Measurements from ENCODE around the gene PRKAR1B.

PRKAR1B gene

DNA sequence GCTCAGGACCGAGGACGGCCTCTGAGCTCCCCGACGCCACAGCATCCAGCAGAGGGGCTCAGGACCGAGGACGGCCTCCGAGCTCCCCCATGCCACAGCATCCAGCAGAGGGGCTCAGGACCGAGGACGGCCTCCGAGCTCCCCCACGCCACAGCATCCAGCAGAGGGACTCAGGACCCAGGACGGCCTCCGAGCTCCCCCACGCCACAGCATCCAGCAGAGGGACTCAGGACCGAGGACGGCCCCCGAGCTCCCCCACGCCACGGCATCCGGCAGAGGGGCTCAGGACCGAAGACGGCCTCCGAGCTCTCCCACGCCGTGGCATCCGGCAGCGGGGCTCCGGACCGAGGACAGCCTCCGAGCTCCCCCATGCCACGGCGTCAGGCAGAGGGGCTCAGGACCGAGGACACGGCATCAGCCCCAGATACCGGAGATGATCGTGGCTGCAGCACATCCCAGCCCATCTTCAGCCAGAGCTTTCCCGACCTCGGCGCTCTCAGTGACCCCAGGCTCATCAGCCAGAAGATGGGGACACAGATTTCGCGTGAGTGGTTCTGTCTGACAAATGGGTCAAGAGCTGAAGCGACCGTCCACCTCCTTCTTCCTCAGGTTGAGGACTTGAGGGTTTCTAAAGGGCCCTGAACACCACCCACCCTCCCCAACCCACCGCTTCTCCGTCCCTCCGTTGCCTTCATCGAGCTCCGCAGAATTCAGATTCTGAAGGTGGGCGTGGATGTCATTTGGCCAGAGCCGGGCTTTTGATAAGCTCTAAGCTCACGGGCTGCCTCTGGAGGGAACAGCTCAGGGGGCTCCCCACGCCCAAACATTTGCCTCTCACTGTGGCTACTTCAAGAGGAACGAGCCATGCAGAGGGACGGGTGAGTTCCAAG lies 56.3 kb downstream of the PRKAR1B start:
- Histone ChIP-seq H3K9me3 (replicated peaks in 1 of 2; ENCODE audit: control insufficient read depth in 2 of 2, insufficient read depth in 1 of 2, low read depth in 1 of 2, low read length in 2 of 2) (peaks cover 0 to 7% of the 10 kb centered on the region in 2 donors), H4K91ac (ENCODE audit: low read depth, low read length, poor library complexity) (no peak overlapping the region), H3K27me3 (ENCODE audit: control insufficient read depth in 3 of 3, insufficient read depth in 3 of 3, low read depth in 1 of 3, low read length in 3 of 3) (no peaks in the 10 kb centered on the region), H2BK5ac (ENCODE audit: low read length) (no peak overlapping the region), H2BK12ac (ENCODE audit: low read length) (no peak overlapping the region), H3K23ac (ENCODE audit: low read depth, low read length, poor library complexity) (peak overlapping the region; percentile 20), H2BK15ac (ENCODE audit: low read length) (no peak overlapping the region), H3K27ac (replicated peaks; ENCODE audit: low read length) (no peak overlapping the region), H3K4me2 (ENCODE audit: insufficient read depth, low read length, poor library complexity, severe bottlenecking) (no peak overlapping the region), H3K4ac (ENCODE audit: low read length) (no peak overlapping the region), H3K36me3 (replicated peaks in 1 of 2; ENCODE audit: control insufficient read depth in 2 of 2, insufficient read depth in 2 of 2, low read length in 2 of 2) (peaks cover 0 to 8% of the 10 kb centered on the region in 2 donors), H2AK5ac (ENCODE audit: low read depth, low read length) (no peak overlapping the region), H3K4me3 (ENCODE audit: low read length in 2 of 2) (no peak overlapping the region), H3K79me1 (ENCODE audit: low read depth, low read length) (peaks cover 7% of the 10 kb centered on the region), H2AFZ (ENCODE audit: low read length) (no peak overlapping the region), H3K9ac (ENCODE audit: low read depth, low read length, poor library complexity) (no peak overlapping the region), H3K4me1 (ENCODE audit: control insufficient read depth in 2 of 2, insufficient read depth in 1 of 2, low read depth in 1 of 2, low read length in 2 of 2) (peaks cover 0 to 7% of the 10 kb centered on the region in 2 donors), H3K14ac (ENCODE audit: low read length) (no peak overlapping the region), H2BK120ac (ENCODE audit: low read depth, low read length) (no peak overlapping the region), H3K18ac (ENCODE audit: low read length) (peak overlapping the region; percentile 28), H4K8ac (ENCODE audit: low read depth, low read length) (no peak overlapping the region)
- no peak for DNase-seq (ENCODE audit: low spot score)
- no CpG with 5 or more reads among the region's 54 CpGs for WGBS, 2 donors (ENCODE audit: extremely low coverage in 2 of 2, insufficient read length in 2 of 2, insufficient replicate concordance in 1 of 2)

DNA sequence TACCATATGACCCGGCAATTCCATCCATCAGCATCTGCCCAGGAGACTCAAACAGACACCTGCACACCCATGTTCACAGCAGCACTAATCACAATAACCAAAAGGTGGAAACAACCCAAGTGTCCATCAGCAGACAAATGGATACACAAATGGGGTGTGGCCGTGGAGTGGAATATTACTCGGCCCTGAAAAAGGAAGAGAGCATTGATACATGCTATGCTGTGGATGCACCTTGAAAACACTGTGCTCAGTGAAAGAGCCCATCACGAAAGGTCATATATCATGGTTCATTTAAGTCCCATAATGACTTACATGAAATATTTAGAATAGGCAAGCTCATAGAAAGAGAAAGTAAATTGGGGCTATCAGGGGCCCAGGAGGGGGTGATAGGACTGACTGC lies 58.1 kb downstream of the PRKAR1B start:
- Histone ChIP-seq H3K9me3 (replicated peaks in 1 of 2; ENCODE audit: control insufficient read depth in 2 of 2, insufficient read depth in 1 of 2, low read depth in 1 of 2, low read length in 2 of 2) (peaks cover 0 to 3% of the 10 kb centered on the region in 2 donors), H3K27me3 (ENCODE audit: control insufficient read depth in 3 of 3, insufficient read depth in 3 of 3, low read depth in 1 of 3, low read length in 3 of 3) (no peaks in the 10 kb centered on the region), H3K79me1 (ENCODE audit: low read depth, low read length) (peaks cover 7% of the 10 kb centered on the region), H2BK5ac (ENCODE audit: low read length) (no peak overlapping the region), H3K23ac (ENCODE audit: low read depth, low read length, poor library complexity) (no peak overlapping the region), H3K36me3 (replicated peaks in 1 of 2; ENCODE audit: control insufficient read depth in 2 of 2, insufficient read depth in 2 of 2, low read length in 2 of 2) (peaks cover 0 to 5% of the 10 kb centered on the region in 2 donors), H2BK15ac (ENCODE audit: low read length) (no peak overlapping the region), H4K91ac (ENCODE audit: low read depth, low read length, poor library complexity) (no peak overlapping the region), H3K4me1 (ENCODE audit: control insufficient read depth in 2 of 2, insufficient read depth in 1 of 2, low read depth in 1 of 2, low read length in 2 of 2) (peaks cover 5 to 15% of the 10 kb centered on the region in 2 donors), H3K14ac (ENCODE audit: low read length) (no peak overlapping the region), H2AFZ (ENCODE audit: low read length) (no peak overlapping the region), H3K4me3 (ENCODE audit: low read length in 2 of 2) (no peak overlapping the region), H3K4ac (ENCODE audit: low read length) (no peak overlapping the region), H4K8ac (ENCODE audit: low read depth, low read length) (no peak overlapping the region), H2BK120ac (ENCODE audit: low read depth, low read length) (no peak overlapping the region), H2BK12ac (ENCODE audit: low read length) (no peak overlapping the region), H3K18ac (ENCODE audit: low read length) (no peak overlapping the region), H3K4me2 (ENCODE audit: insufficient read depth, low read length, poor library complexity, severe bottlenecking) (no peak overlapping the region), H3K9ac (ENCODE audit: low read depth, low read length, poor library complexity) (no peak overlapping the region), H2AK5ac (ENCODE audit: low read depth, low read length) (no peak overlapping the region), H3K27ac (replicated peaks; ENCODE audit: low read length) (no peak overlapping the region)
- no CpG with 5 or more reads among the region's 4 CpGs for WGBS, 2 donors (ENCODE audit: extremely low coverage in 2 of 2, insufficient read length in 2 of 2, insufficient replicate concordance in 1 of 2)
- no peak for DNase-seq (ENCODE audit: low spot score)

GRCh38 chr7:668139-668931 lies 58.7 kb downstream of the PRKAR1B start:
- Histone ChIP-seq H2BK15ac (ENCODE audit: low read length) (no peak overlapping the region), H2BK120ac (ENCODE audit: low read depth, low read length) (no peak overlapping the region), H2BK5ac (ENCODE audit: low read length) (no peak overlapping the region), H2BK12ac (ENCODE audit: low read length) (no peak overlapping the region), H3K14ac (ENCODE audit: low read length) (no peak overlapping the region), H3K27me3 (ENCODE audit: control insufficient read depth in 3 of 3, insufficient read depth in 3 of 3, low read depth in 1 of 3, low read length in 3 of 3) (no peaks in the 10 kb centered on the region), H3K9ac (ENCODE audit: low read depth, low read length, poor library complexity) (no peak overlapping the region), H3K27ac (replicated peaks; ENCODE audit: low read length) (no peak overlapping the region), H3K4me1 (ENCODE audit: control insufficient read depth in 2 of 2, insufficient read depth in 1 of 2, low read depth in 1 of 2, low read length in 2 of 2) (peaks cover 5 to 15% of the 10 kb centered on the region in 2 donors), H3K36me3 (replicated peaks in 1 of 2; ENCODE audit: control insufficient read depth in 2 of 2, insufficient read depth in 2 of 2, low read length in 2 of 2) (peaks cover 0 to 5% of the 10 kb centered on the region in 2 donors), H3K9me3 (replicated peaks in 1 of 2; ENCODE audit: control insufficient read depth in 2 of 2, insufficient read depth in 1 of 2, low read depth in 1 of 2, low read length in 2 of 2) (peaks cover 0 to 3% of the 10 kb centered on the region in 2 donors), H4K91ac (ENCODE audit: low read depth, low read length, poor library complexity) (no peak overlapping the region), H3K4ac (ENCODE audit: low read length) (no peak overlapping the region), H3K4me3 (ENCODE audit: low read length in 2 of 2) (no peak overlapping the region), H3K23ac (ENCODE audit: low read depth, low read length, poor library complexity) (no peak overlapping the region), H4K8ac (ENCODE audit: low read depth, low read length) (no peak overlapping the region), H3K4me2 (ENCODE audit: insufficient read depth, low read length, poor library complexity, severe bottlenecking) (no peak overlapping the region), H2AFZ (ENCODE audit: low read length) (peak overlapping the region; percentile 82), H2AK5ac (ENCODE audit: low read depth, low read length) (no peak overlapping the region), H3K79me1 (ENCODE audit: low read depth, low read length) (peaks cover 7% of the 10 kb centered on the region), H3K18ac (ENCODE audit: low read length) (no peak overlapping the region)
- no peak for DNase-seq (ENCODE audit: low spot score)
- no CpG with 5 or more reads among the region's 16 CpGs for WGBS, 2 donors (ENCODE audit: extremely low coverage in 2 of 2, insufficient read length in 2 of 2, insufficient replicate concordance in 1 of 2)

All from neuronal stem cell (in vitro differentiated cells).